Measurements from ENCODE around the gene CADM2. TPM values are rescaled to one million over a fixed set of nuclear protein-coding genes. Genes with fewer than 3 reads are reported as not detected.

The CADM2 gene
- total and polyA plus RNA-seq, 2 experiments from 2014 or later = 2.9 to 7.8 TPM

DNA sequence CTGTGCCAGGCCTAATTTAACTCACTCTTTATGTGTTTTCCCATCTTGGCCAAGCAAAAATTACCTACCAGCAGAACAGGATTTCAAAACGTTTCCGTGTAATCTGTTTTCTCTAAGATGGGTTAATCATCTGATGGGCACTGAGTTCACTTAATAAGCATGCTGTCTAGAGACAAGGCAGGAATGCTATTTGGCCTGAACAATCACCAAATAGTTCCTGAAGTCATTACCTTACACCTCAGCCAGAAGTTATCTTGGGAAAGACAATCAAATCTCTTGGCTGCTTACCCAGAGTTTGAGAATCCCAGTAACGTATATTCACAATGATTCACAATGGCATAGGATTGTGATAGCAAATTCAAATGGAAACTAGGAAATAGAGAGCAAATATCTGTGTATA, 779.1 kb downstream of the CADM2 start:
- TF ChIP-seq, protein P1, sequence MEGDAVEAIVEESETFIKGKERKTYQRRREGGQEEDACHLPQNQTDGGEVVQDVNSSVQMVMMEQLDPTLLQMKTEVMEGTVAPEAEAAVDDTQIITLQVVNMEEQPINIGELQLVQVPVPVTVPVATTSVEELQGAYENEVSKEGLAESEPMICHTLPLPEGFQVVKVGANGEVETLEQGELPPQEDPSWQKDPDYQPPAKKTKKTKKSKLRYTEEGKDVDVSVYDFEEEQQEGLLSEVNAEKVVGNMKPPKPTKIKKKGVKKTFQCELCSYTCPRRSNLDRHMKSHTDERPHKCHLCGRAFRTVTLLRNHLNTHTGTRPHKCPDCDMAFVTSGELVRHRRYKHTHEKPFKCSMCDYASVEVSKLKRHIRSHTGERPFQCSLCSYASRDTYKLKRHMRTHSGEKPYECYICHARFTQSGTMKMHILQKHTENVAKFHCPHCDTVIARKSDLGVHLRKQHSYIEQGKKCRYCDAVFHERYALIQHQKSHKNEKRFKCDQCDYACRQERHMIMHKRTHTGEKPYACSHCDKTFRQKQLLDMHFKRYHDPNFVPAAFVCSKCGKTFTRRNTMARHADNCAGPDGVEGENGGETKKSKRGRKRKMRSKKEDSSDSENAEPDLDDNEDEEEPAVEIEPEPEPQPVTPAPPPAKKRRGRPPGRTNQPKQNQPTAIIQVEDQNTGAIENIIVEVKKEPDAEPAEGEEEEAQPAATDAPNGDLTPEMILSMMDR (IDR thresholded peaks at IDR 0.05; ENCODE audit: poor library complexity) = no peak
- TF ChIP-seq EZH2phosphoT487 (IDR thresholded peaks at IDR 0.05; ENCODE audit: low read depth, severe bottlenecking, unreplicated experiment) (no peak), EZH2 (IDR thresholded peaks at IDR 0.05; ENCODE audit: borderline replicate concordance) (no peak)
- H4K20me1 ChIP-seq (ENCODE audit: insufficient read depth, poor library complexity, severe bottlenecking) = no peaks in the 10 kb centered on the region
- no peak for DNase-seq (ENCODE audit: low spot score)
- H3K4me3 ChIP-seq = no peak overlapping the region
- H3K4me2 ChIP-seq = no peak overlapping the region
- H3K4me1 ChIP-seq (ENCODE audit: insufficient read depth) = no peaks in the 10 kb centered on the region
- H3K79me2 ChIP-seq = no peaks in the 10 kb centered on the region
- H3K27ac ChIP-seq = no peak overlapping the region
- H2AFZ ChIP-seq = no peak overlapping the region
- no peaks in the 10 kb centered on the region for H3K27me3 ChIP-seq
- no peaks in the 10 kb centered on the region for H3K36me3 ChIP-seq (replicated peaks; ENCODE audit: insufficient read depth, low read depth)
- no peaks in the 10 kb centered on the region for H3K9me2 ChIP-seq (replicated peaks; ENCODE audit: insufficient read depth)
- H3K9me3 ChIP-seq (ENCODE audit: low read depth) = no peaks in the 10 kb centered on the region
- WGBS (ENCODE audit: low lambda C conversion rate, missing lambda C conversion rate) = 53% methylated on average over 3 of the region's 3 CpGs

DNA sequence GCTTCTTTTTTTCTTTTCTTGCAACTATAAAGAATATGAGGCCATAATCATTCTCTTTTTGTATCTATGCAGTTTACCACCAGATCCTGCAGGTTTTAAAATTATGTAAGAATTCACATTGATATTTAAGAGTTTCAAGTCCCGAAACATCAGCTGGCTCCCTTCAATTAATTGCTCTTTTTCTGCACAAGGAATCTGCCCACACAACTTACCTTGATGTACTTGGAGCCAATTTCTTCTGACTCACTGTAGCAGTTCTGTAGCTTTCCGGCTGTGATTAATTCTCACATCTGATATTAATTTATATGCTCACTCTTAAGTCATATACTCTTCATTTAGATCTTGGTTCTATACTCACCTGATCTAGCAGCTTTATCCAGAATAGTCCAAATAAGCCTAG, 781.8 kb downstream of the CADM2 start:
- TF ChIP-seq EZH2phosphoT487 (IDR thresholded peaks at IDR 0.05; ENCODE audit: low read depth, severe bottlenecking, unreplicated experiment) (no peak), EZH2 (IDR thresholded peaks at IDR 0.05; ENCODE audit: borderline replicate concordance) (no peak)
- TF ChIP-seq, protein P1 (IDR thresholded peaks at IDR 0.05; ENCODE audit: poor library complexity) = no peak

DNA sequence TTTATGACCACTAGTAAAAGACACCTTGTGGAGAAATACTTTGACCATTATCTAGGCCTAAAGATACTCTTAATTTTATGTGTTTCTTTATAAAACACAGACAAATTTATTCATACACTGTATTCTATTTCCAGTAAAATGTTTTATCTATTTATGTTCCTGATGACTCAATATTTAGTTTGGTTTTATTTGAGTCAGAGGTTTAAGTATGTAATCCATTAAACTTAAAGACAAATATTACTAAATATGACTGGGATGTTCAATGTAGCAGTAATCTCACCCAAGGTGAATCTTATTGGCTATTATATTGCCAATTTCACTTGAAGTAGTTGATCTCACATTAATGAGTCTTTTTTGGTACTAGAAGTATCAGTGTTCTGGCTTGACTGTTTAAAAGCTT, 799.7 kb downstream of the CADM2 start:
- no peaks in the 10 kb centered on the region for H3K4me1 ChIP-seq (ENCODE audit: insufficient read depth)
- H3K9me3 ChIP-seq (ENCODE audit: low read depth) = no peaks in the 10 kb centered on the region
- no peaks in the 10 kb centered on the region for H3K36me3 ChIP-seq (replicated peaks; ENCODE audit: insufficient read depth, low read depth)
- TF ChIP-seq EZH2phosphoT487 (IDR thresholded peaks at IDR 0.05; ENCODE audit: low read depth, severe bottlenecking, unreplicated experiment) (no peak), EZH2 (IDR thresholded peaks at IDR 0.05; ENCODE audit: borderline replicate concordance) (no peak)
- TF ChIP-seq, protein P1 (IDR thresholded peaks at IDR 0.05; ENCODE audit: poor library complexity) = no peak
- no peak for DNase-seq (ENCODE audit: low spot score)
- H3K27ac ChIP-seq = no peak overlapping the region
- H3K79me2 ChIP-seq = no peaks in the 10 kb centered on the region
- H3K9me2 ChIP-seq (replicated peaks; ENCODE audit: insufficient read depth) = no peaks in the 10 kb centered on the region
- H4K20me1 ChIP-seq (ENCODE audit: insufficient read depth, poor library complexity, severe bottlenecking) = no peaks in the 10 kb centered on the region
- no peak overlapping the region for H2AFZ ChIP-seq
- H3K4me2 ChIP-seq = no peak overlapping the region
- no peak overlapping the region for H3K4me3 ChIP-seq
- H3K27me3 ChIP-seq = no peaks in the 10 kb centered on the region

More for the DNA sequence above, 781.8 kb downstream of the CADM2 start:
- whole genome bisulfite sequencing (ENCODE audit: low lambda C conversion rate, missing lambda C conversion rate) = 48% methylated on average over 2 of the region's 2 CpGs
- no peaks in the 10 kb centered on the region for H3K36me3 ChIP-seq (replicated peaks; ENCODE audit: insufficient read depth, low read depth)
- H3K9me3 ChIP-seq (ENCODE audit: low read depth) = no peaks in the 10 kb centered on the region
- H3K79me2 ChIP-seq = no peaks in the 10 kb centered on the region
- DNase-seq (ENCODE audit: low spot score) = no peak
- H2AFZ ChIP-seq = no peak overlapping the region
- no peak overlapping the region for H3K4me3 ChIP-seq
- no peak overlapping the region for H3K27ac ChIP-seq
- H3K4me2 ChIP-seq = no peak overlapping the region
- H4K20me1 ChIP-seq (ENCODE audit: insufficient read depth, poor library complexity, severe bottlenecking) = no peaks in the 10 kb centered on the region
- no peaks in the 10 kb centered on the region for H3K9me2 ChIP-seq (replicated peaks; ENCODE audit: insufficient read depth)
- H3K27me3 ChIP-seq = no peaks in the 10 kb centered on the region
- no peaks in the 10 kb centered on the region for H3K4me1 ChIP-seq (ENCODE audit: insufficient read depth)

DNA sequence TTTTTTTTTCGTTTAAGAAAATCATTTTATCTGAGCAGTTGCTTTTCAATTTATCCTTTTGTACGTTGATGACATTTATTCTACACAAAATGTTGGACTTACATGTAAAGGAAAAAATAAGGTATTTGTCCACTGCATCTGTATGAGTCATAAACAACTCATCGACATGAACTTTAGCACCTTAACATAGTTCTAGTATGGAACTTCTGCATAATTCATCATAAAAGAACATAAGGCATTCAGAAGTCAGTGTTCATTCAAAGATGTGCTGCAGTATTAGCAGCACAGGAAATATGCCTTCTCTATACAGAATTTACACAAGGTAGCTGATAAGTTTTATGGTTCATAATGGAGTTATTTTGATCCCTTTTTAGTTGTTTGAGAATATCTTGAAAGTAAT, 801.6 kb downstream of the CADM2 start:
- Histone ChIP-seq H3K9me2 (replicated peaks; ENCODE audit: insufficient read depth) (no peaks in the 10 kb centered on the region), H3K27ac (no peak overlapping the region), H3K9me3 (ENCODE audit: low read depth) (no peaks in the 10 kb centered on the region), H2AFZ (no peak overlapping the region), H3K27me3 (no peaks in the 10 kb centered on the region), H3K4me1 (ENCODE audit: insufficient read depth) (no peaks in the 10 kb centered on the region), H4K20me1 (ENCODE audit: insufficient read depth, poor library complexity, severe bottlenecking) (no peaks in the 10 kb centered on the region), H3K4me2 (no peak overlapping the region), H3K36me3 (replicated peaks; ENCODE audit: insufficient read depth, low read depth) (no peaks in the 10 kb centered on the region), H3K4me3 (no peak overlapping the region), H3K79me2 (no peaks in the 10 kb centered on the region)
- no peak for DNase-seq (ENCODE audit: low spot score)
- WGBS (ENCODE audit: low lambda C conversion rate, missing lambda C conversion rate) = 79% methylated on average over 3 of the region's 3 CpGs
- TF ChIP-seq EZH2 (IDR thresholded peaks at IDR 0.05; ENCODE audit: borderline replicate concordance) = no peak

All from hepatocyte (in vitro differentiated cells).